Ovary (tissue), 3 donors: Measurements from ENCODE around the gene KRT17.

ENCODE experiments used
- CTCF ChIP-seq, 3 donors: fragments of 450-650 bp in 2 of 3; fragments of 200-600 bp in 1 of 3; IDR thresholded peaks; one replicate each; pipeline versions ENCODE4 v1.5.1 to v1.8.0; 2016 to 2022; ENCODE audit warnings: antibody characterized with exemption in 3 of 3, mild to moderate bottlenecking in 1 of 3
- EP300 ChIP-seq: sonication (generic); formaldehyde crosslinking; IDR thresholded peaks from one replicate; pipeline ENCODE4 v1.6.1; 2017; ENCODE audit warnings: antibody characterized with exemption
- POLR2A ChIP-seq: fragments of 450-650 bp; IDR thresholded peaks from one replicate; pipeline ENCODE4 v1.6.1; 2017; ENCODE audit warnings: antibody characterized with exemption, mild to moderate bottlenecking, moderate library complexity
- donor health status: DM: no; HTN: no; CAD: no.

- TF ChIP-seq EP300 (no peak), CTCF (IDR thresholded peaks at IDR 0.05) (no peak), POLR2A (no peak)
Measured at GRCh38 chr17:41581366-41582060, 42.9 kb downstream of the KRT17 start.
